Stimulated activated naive CD4-positive, alpha-beta T cell (primary cell): ENCODE results near the gene NR5A1.

ENCODE experiments used
- DNase-seq, 6 experiments: peaks; one replicate each; lab custom pipeline; 2025; lab: John Stamatoyannopoulos, UW

NR5A1 gene

GRCh38 chr9:124480621-124480981, 26.6 kb downstream of the NR5A1 start:
- DNase-seq = no peak

GRCh38 chr9:124479947-124480620, 27.1 kb downstream of the NR5A1 start:
- no peak for DNase-seq

GRCh38 chr9:124479371-124479770, 27.8 kb downstream of the NR5A1 start:
- DNase-seq = no peak

GRCh38 chr9:124478354-124478753, 28.8 kb downstream of the NR5A1 start:
- no peak for DNase-seq

- DNase-seq = no peak
Measured at GRCh38 chr9:124477648-124478285, 29.4 kb downstream of the NR5A1 start.

GRCh38 chr9:124477211-124477647, 30.0 kb downstream of the NR5A1 start:
- DNase-seq = no peak

- DNase-seq = no peak
Measured at GRCh38 chr9:124475868-124476690, 31.1 kb downstream of the NR5A1 start.

- DNase-seq = no peak
Measured at GRCh38 chr9:124475158-124475867, 31.9 kb downstream of the NR5A1 start.

GRCh38 chr9:124474151-124474550, 33.0 kb downstream of the NR5A1 start:
- no peak for DNase-seq

- no peak for DNase-seq
Measured at GRCh38 chr9:124473310-124473709, 33.9 kb downstream of the NR5A1 start.

- no peak for DNase-seq
Measured at GRCh38 chr9:124472770-124473169, 34.4 kb downstream of the NR5A1 start.

GRCh38 chr9:124471761-124472160, 35.4 kb downstream of the NR5A1 start:
- DNase-seq = no peak

- no peak for DNase-seq
Measured at GRCh38 chr9:124470726-124471125, 36.5 kb downstream of the NR5A1 start.

GRCh38 chr9:124470306-124470705, 36.9 kb downstream of the NR5A1 start:
- DNase-seq = no peak

- DNase-seq = no peak
Measured at GRCh38 chr9:124469011-124469832, 38.0 kb downstream of the NR5A1 start.

- DNase-seq = no peak
Measured at GRCh38 chr9:124468061-124468740, 39.0 kb downstream of the NR5A1 start.

- no peak for DNase-seq
Measured at GRCh38 chr9:124467410-124468060, 39.7 kb downstream of the NR5A1 start.

- DNase-seq = no peak
Measured at GRCh38 chr9:124465736-124466135, 41.5 kb downstream of the NR5A1 start.

GRCh38 chr9:124462739-124463138, 44.5 kb downstream of the NR5A1 start:
- no peak for DNase-seq

GRCh38 chr9:124458441-124458840, 48.8 kb downstream of the NR5A1 start:
- no peak for DNase-seq
